Measurements from ENCODE around the gene NCS1.

The NCS1 gene

DNA sequence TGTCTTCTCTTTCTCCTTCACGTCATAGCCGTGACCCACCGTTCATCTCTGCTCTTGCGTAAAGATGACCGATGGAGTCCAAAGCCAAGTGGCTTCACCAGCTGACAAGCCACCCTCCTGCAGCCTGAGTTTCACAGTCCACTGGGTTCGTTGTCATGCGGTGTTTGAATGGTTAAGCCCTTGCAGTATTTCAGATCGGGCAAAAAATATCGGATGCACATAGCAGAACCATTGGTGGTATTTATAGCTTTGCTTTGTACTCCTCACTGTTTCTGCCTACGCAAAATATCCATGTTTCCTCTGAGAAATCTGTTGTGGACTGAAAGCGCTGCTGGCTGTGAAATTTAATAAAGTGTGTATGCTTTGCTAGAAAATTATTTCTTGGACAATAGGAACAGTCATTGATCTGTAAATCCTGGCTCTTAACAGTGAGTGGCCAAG lies 34.5 kb upstream of the NCS1 start:
- no peak overlapping the region for H3K4me3 ChIP-seq (ENCODE audit: extremely low read depth, insufficient read depth, low read length, poor library complexity, severe bottlenecking)
- H3K4me1 ChIP-seq (ENCODE audit: control insufficient read depth, insufficient read depth, low read length, poor library complexity, severe bottlenecking): peaks cover 32% of the 10 kb centered on the region
- H3K27ac ChIP-seq (ENCODE audit: low read depth, low read length, severe bottlenecking): peak overlapping the region; percentile 84
- 95 to 96% methylated on average over 10 to 11 of the region's 11 CpGs for WGBS, 2 experiments (ENCODE audit: insufficient coverage in 2 of 2)
- peaks cover 8% of the 10 kb centered on the region for H3K9me3 ChIP-seq (ENCODE audit: control insufficient read depth, low read length)
- peaks cover 40% of the 10 kb centered on the region for H3K36me3 ChIP-seq (ENCODE audit: control insufficient read depth, insufficient read depth, low read length)

DNA sequence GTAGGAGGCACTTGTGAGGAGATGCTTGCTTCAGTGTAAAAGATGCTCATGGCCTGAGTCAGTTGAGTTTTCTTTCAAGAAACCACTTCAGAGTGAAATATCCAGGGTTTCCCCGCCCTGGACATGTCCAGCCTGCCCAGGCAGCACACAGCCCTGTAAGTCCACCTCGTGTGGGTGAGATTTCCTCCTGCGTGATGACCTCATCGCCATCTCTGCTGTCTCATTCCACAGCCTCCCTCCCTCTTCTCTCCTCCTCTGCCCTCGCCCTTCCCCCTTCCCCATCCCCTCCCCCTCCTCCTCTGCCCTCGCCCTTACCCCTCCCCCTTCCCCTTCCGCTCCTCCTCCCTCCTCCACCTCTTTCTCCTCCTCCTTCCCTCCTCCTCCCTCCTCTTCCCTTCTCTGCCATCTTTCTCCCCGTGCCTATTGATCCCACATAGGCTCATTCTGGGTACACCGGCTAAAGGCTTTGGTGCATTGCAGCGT lies 34.0 kb upstream of the NCS1 start:
- H3K4me3 ChIP-seq (ENCODE audit: extremely low read depth, insufficient read depth, low read length, poor library complexity, severe bottlenecking): no peak overlapping the region
- H3K27ac ChIP-seq (ENCODE audit: low read depth, low read length, severe bottlenecking): peak overlapping the region; percentile 84
- H3K36me3 ChIP-seq (ENCODE audit: control insufficient read depth, insufficient read depth, low read length): peaks cover 40% of the 10 kb centered on the region
- H3K9me3 ChIP-seq (ENCODE audit: control insufficient read depth, low read length): peaks cover 8% of the 10 kb centered on the region
- WGBS, 2 experiments (ENCODE audit: insufficient coverage in 2 of 2): 29 to 39% methylated on average over 3 to 5 of the region's 10 CpGs
- H3K4me1 ChIP-seq (ENCODE audit: control insufficient read depth, insufficient read depth, low read length, poor library complexity, severe bottlenecking): peaks cover 35% of the 10 kb centered on the region

DNA sequence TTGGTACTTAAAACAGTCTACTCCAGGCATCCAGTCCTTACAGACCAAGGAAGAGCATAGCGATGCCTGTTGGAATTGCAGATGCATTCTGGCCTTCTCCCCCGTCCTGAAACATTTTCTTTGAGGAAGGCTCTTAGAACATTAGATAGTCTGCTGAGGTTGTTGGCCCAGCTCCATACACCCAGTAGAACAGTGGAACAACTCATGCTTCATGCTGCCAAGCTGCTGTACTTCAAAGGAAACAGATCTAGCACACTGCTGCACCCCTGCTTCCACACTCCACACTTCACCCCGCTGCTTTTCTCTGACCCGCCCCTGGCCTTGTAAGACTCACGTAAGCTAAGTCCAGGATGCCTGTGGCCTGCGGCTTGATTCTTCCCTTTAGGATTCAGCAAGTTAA lies 33.4 kb upstream of the NCS1 start:
- H3K36me3 ChIP-seq (ENCODE audit: control insufficient read depth, insufficient read depth, low read length): peaks cover 34% of the 10 kb centered on the region
- H3K4me1 ChIP-seq (ENCODE audit: control insufficient read depth, insufficient read depth, low read length, poor library complexity, severe bottlenecking): peaks cover 35% of the 10 kb centered on the region
- WGBS, 2 experiments (ENCODE audit: insufficient coverage in 2 of 2): 93 to 96% methylated on average over 3 to 6 of the region's 6 CpGs
- H3K4me3 ChIP-seq (ENCODE audit: extremely low read depth, insufficient read depth, low read length, poor library complexity, severe bottlenecking): no peak overlapping the region
- H3K27ac ChIP-seq (ENCODE audit: low read depth, low read length, severe bottlenecking): peak overlapping the region; percentile 78
- peaks cover 8% of the 10 kb centered on the region for H3K9me3 ChIP-seq (ENCODE audit: control insufficient read depth, low read length)

DNA sequence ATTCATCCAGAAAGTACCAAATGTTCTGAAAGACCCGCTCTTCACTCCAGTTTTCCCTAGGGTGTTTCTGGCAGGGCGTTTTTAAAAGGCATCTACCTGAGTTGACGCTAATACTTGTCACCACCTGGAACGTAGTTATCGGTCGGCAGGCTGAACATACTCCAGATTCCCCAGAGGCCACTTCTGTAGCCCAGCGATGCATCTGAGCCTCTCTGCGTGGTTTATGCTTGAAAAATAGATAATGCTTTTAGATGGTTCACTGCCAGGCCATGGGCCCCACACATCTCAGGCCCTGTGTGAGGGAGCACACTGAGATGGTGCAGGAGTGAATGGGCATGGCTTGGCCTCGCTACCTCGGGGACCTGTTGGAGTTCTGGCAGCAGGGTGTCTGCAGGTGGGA lies 33.0 kb upstream of the NCS1 start:
- H3K36me3 ChIP-seq (ENCODE audit: control insufficient read depth, insufficient read depth, low read length): peaks cover 30% of the 10 kb centered on the region
- whole genome bisulfite sequencing, 2 experiments (ENCODE audit: insufficient coverage in 2 of 2): 99 to 100% methylated on average over 7 to 10 of the region's 10 CpGs
- H3K4me1 ChIP-seq (ENCODE audit: control insufficient read depth, insufficient read depth, low read length, poor library complexity, severe bottlenecking): peaks cover 35% of the 10 kb centered on the region
- H3K27ac ChIP-seq (ENCODE audit: low read depth, low read length, severe bottlenecking): no peak overlapping the region
- H3K9me3 ChIP-seq (ENCODE audit: control insufficient read depth, low read length): peaks cover 8% of the 10 kb centered on the region
- H3K4me3 ChIP-seq (ENCODE audit: extremely low read depth, insufficient read depth, low read length, poor library complexity, severe bottlenecking): no peak overlapping the region

DNA sequence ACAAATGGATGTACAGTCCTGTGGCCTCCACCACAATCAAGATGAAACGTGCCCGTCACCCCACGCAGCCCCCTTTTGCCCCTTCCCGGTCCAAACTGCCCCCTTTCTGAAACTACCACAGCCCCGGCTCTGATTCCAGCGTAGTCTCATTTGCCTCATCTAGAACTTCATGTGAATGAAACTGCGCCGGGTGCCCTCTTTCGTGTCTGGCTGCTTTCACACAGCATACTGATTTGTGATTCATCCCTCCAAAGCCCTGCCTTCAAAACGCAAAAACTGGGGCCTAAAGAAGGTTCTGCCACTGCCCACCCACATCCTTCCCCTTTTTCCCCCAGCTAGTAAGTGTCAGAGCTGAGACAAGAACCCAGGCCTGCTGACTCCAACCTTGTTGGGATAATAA lies 31.5 kb upstream of the NCS1 start:
- Histone ChIP-seq H3K4me1 (ENCODE audit: control insufficient read depth, insufficient read depth, low read length, poor library complexity, severe bottlenecking) (peaks cover 35% of the 10 kb centered on the region), H3K9me3 (ENCODE audit: control insufficient read depth, low read length) (peaks cover 6% of the 10 kb centered on the region), H3K4me3 (ENCODE audit: extremely low read depth, insufficient read depth, low read length, poor library complexity, severe bottlenecking) (no peak overlapping the region), H3K36me3 (ENCODE audit: control insufficient read depth, insufficient read depth, low read length) (peaks cover 15% of the 10 kb centered on the region), H3K27ac (ENCODE audit: low read depth, low read length, severe bottlenecking) (no peak overlapping the region)
- WGBS, 2 experiments (ENCODE audit: insufficient coverage in 2 of 2): 94 to 95% methylated on average over 9 of the region's 10 CpGs

DNA sequence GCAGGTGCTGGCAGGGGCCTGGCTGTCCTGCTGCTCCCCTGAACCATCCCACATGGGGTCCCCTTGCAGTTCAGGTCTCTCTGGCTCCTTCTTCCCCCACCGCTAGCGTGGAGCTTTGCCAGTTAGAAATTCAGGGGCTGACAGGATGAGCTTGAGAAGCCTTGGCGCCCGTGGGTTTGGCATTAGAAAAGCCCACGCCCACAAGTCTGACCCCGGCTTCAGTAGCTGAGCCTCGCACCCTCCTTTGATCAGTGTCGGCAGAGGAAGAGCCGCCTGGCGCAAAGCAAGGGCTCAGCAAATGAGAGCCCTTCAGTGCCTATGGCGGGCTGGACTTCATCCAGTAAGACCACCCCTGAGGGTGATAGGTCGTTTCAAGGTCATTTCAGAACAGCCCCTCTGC lies 30.1 kb upstream of the NCS1 start:
- WGBS, 2 experiments (ENCODE audit: insufficient coverage in 2 of 2): 93% methylated on average over 12 of the region's 12 CpGs
- no peak overlapping the region for H3K27ac ChIP-seq (ENCODE audit: low read depth, low read length, severe bottlenecking)
- H3K9me3 ChIP-seq (ENCODE audit: control insufficient read depth, low read length): no peaks in the 10 kb centered on the region
- no peak overlapping the region for H3K4me3 ChIP-seq (ENCODE audit: extremely low read depth, insufficient read depth, low read length, poor library complexity, severe bottlenecking)
- peaks cover 28% of the 10 kb centered on the region for H3K4me1 ChIP-seq (ENCODE audit: control insufficient read depth, insufficient read depth, low read length, poor library complexity, severe bottlenecking)
- peaks cover 2% of the 10 kb centered on the region for H3K36me3 ChIP-seq (ENCODE audit: control insufficient read depth, insufficient read depth, low read length)

DNA sequence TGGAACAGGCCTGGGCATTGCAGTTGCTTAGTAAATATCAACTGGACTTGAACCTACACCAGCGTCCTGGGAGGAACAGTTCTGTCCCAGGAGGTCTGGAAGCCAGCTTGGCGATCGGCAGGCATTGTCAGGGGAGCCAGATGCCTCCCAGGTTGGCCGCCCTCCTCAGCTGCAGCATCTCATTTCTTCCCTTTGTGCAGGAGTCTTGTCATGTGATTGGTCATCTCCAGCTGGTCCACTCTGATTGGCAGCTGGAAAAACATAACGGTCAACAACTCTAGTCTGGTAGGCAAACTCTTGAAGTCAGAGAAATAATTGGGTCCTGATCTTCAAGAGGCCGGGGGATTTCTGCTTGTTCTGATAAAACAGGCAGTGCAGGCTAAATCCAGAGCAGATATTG lies 29.6 kb upstream of the NCS1 start:
- no peak overlapping the region for H3K4me3 ChIP-seq (ENCODE audit: extremely low read depth, insufficient read depth, low read length, poor library complexity, severe bottlenecking)
- WGBS, 2 experiments (ENCODE audit: insufficient coverage in 2 of 2): 90 to 98% methylated on average over 6 of the region's 6 CpGs
- no peak overlapping the region for H3K27ac ChIP-seq (ENCODE audit: low read depth, low read length, severe bottlenecking)
- no peaks in the 10 kb centered on the region for H3K9me3 ChIP-seq (ENCODE audit: control insufficient read depth, low read length)
- H3K4me1 ChIP-seq (ENCODE audit: control insufficient read depth, insufficient read depth, low read length, poor library complexity, severe bottlenecking): peaks cover 22% of the 10 kb centered on the region
- H3K36me3 ChIP-seq (ENCODE audit: control insufficient read depth, insufficient read depth, low read length): no peaks in the 10 kb centered on the region

DNA sequence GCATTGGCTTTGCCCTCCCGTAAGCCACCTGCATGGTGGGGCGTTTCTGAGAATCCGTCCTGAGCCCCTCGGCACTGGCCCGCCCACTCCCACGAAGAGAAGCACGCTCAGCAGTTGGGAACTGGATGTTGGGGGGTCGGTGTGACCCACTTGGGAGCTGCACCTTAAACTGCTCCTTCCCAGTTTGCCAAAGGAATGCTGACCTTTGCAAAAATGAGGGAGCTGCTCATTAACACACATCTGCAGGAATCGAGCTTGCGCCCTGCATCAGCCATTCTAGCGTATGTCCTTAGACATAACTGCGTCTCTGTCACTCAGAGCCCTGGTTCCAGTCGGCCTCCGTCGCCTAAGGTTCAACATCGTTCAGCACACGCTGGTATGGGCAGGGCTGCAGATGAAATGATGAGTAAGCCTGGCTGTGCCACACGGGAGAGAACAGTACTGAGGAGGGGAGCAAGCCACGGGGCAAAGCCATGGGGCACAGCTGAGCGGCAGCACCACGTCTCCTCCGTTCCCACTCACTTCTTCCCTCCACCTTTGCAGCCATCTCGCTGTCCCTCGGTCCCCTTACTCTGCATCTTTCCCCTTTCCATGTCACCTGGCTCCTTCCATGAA lies 28.8 kb upstream of the NCS1 start:
- no peak overlapping the region for H3K4me3 ChIP-seq (ENCODE audit: extremely low read depth, insufficient read depth, low read length, poor library complexity, severe bottlenecking)
- no peaks in the 10 kb centered on the region for H3K36me3 ChIP-seq (ENCODE audit: control insufficient read depth, insufficient read depth, low read length)
- peaks cover 18% of the 10 kb centered on the region for H3K4me1 ChIP-seq (ENCODE audit: control insufficient read depth, insufficient read depth, low read length, poor library complexity, severe bottlenecking)
- WGBS, 2 experiments (ENCODE audit: insufficient coverage in 2 of 2): 86 to 92% methylated on average over 23 to 24 of the region's 24 CpGs
- H3K9me3 ChIP-seq (ENCODE audit: control insufficient read depth, low read length): no peaks in the 10 kb centered on the region
- H3K27ac ChIP-seq (ENCODE audit: low read depth, low read length, severe bottlenecking): no peak overlapping the region

DNA sequence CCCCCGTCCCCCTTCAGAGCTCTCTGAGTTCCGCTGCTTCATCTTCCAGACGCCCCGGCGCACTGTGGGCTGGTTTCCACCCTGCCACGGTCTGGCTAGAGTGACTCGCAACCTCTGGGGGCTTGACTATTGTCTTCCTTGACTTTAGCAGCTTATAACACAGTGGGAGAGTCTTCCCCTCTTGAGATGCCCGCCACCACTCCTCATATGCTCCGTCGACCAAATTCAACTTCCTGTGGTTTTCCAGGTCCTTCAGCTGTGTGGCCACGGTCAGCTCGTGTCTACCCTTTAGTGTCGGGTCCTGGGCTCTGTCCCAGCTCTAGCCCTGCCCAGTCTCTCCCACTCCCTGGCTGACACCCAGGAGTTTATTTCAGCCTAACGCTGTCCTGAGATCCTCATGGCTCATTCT lies 28.2 kb upstream of the NCS1 start:
- Histone ChIP-seq H3K27ac (ENCODE audit: low read depth, low read length, severe bottlenecking) (no peak overlapping the region), H3K36me3 (ENCODE audit: control insufficient read depth, insufficient read depth, low read length) (no peaks in the 10 kb centered on the region), H3K4me1 (ENCODE audit: control insufficient read depth, insufficient read depth, low read length, poor library complexity, severe bottlenecking) (peaks cover 12% of the 10 kb centered on the region), H3K4me3 (ENCODE audit: extremely low read depth, insufficient read depth, low read length, poor library complexity, severe bottlenecking) (no peak overlapping the region), H3K9me3 (ENCODE audit: control insufficient read depth, low read length) (no peaks in the 10 kb centered on the region)
- 73 to 75% methylated on average over 13 to 14 of the region's 14 CpGs for WGBS, 2 experiments (ENCODE audit: insufficient coverage in 2 of 2)

DNA sequence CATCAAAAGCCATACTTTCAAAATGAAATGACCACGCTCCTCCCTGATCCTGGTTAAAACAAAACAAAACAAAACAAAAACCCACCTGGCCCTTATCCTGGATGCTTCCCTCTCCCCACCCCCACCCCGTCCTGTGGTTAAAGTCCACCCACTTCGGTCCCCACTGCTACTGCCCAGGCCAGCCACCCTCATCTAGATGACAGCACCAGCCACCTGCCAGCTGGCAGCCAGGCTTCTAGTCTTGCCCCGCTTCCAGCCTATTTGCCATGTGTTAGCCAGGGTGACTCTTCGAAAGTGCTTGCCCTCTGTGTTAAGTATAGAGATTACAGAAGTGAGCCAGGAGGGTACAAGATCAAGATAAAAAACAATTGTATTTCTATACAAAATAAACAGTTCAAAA lies 27.5 kb upstream of the NCS1 start:
- WGBS, 2 experiments (ENCODE audit: insufficient coverage in 2 of 2): 87% methylated on average over 2 of the region's 5 CpGs; no CpG with 5 or more reads in 1 of the 2 experiments
- Histone ChIP-seq H3K4me1 (ENCODE audit: control insufficient read depth, insufficient read depth, low read length, poor library complexity, severe bottlenecking) (peaks cover 8% of the 10 kb centered on the region), H3K36me3 (ENCODE audit: control insufficient read depth, insufficient read depth, low read length) (no peaks in the 10 kb centered on the region), H3K4me3 (ENCODE audit: extremely low read depth, insufficient read depth, low read length, poor library complexity, severe bottlenecking) (no peak overlapping the region), H3K27ac (ENCODE audit: low read depth, low read length, severe bottlenecking) (no peak overlapping the region), H3K9me3 (ENCODE audit: control insufficient read depth, low read length) (no peaks in the 10 kb centered on the region)

DNA sequence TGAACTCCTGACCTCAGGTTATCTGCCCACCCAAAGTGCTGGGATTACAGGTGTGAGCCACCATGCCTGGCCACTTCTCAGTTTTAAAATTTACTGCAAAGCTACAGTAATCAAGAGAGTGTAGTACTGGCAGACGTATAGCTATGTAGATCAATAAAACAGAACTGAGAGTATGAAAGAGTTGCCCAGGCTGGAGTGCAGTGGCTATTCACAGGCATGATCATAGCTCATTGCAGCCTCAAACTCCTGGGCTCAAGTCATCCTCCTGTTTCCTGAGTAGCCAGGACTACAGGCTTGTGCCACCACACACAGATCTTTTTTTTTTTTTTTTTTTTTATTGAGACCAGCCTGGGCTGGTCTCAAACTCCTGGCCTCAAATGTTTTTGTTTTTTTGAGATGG lies 26.5 kb upstream of the NCS1 start:
- Histone ChIP-seq H3K9me3 (ENCODE audit: control insufficient read depth, low read length) (no peaks in the 10 kb centered on the region), H3K36me3 (ENCODE audit: control insufficient read depth, insufficient read depth, low read length) (no peaks in the 10 kb centered on the region), H3K4me3 (ENCODE audit: extremely low read depth, insufficient read depth, low read length, poor library complexity, severe bottlenecking) (no peak overlapping the region), H3K27ac (ENCODE audit: low read depth, low read length, severe bottlenecking) (no peak overlapping the region), H3K4me1 (ENCODE audit: control insufficient read depth, insufficient read depth, low read length, poor library complexity, severe bottlenecking) (peaks cover 4% of the 10 kb centered on the region)
- 100% methylated on average over 1 of the region's 1 CpG for WGBS, 2 experiments (ENCODE audit: insufficient coverage in 2 of 2)

All from mesodermal cell (in vitro differentiated cells).